ENCODE data around the gene SENP5.

SENP5 gene

GRCh38 chr3:196947136-196947859 is 79.6 kb downstream of the SENP5 start:
- no peak overlapping the region for H3K4me3 ChIP-seq (ENCODE audit: low read depth, low read length)

GRCh38 chr3:196947860-196948441 is 80.2 kb downstream of the SENP5 start:
- no peak for TF ChIP-seq CTCF (conservative IDR thresholded peaks at IDR 0.05; ENCODE audit: low read depth, low read length)
- DNase-seq (ENCODE audit: low read depth): no peak
- no peak overlapping the region for H3K4me3 ChIP-seq (ENCODE audit: low read depth, low read length)

More at GRCh38 chr3:196947136-196947859, 79.6 kb downstream of the SENP5 start:
- no peak for DNase-seq (ENCODE audit: low read depth)
- peak; percentile 27 for TF ChIP-seq CTCF (conservative IDR thresholded peaks at IDR 0.05; ENCODE audit: low read depth, low read length)

- no peak overlapping the region for H3K4me3 ChIP-seq (ENCODE audit: low read depth, low read length)
- peak; percentile 43 for DNase-seq (ENCODE audit: low read depth)
- peak; percentile 48 for TF ChIP-seq CTCF (conservative IDR thresholded peaks at IDR 0.05; ENCODE audit: low read depth, low read length)
These were observed 80.9 kb downstream of the SENP5 start for GRCh38 chr3:196948442-196949284.

GRCh38 chr3:196949285-196949619 is 81.5 kb downstream of the SENP5 start:
- DNase-seq (ENCODE audit: low read depth): no peak
- H3K4me3 ChIP-seq (ENCODE audit: low read depth, low read length): no peak overlapping the region

GRCh38 chr3:196949750-196950149 is 82.0 kb downstream of the SENP5 start:
- no peak for TF ChIP-seq CTCF (conservative IDR thresholded peaks at IDR 0.05; ENCODE audit: low read depth, low read length)
- DNase-seq (ENCODE audit: low read depth): no peak
- no peak overlapping the region for H3K4me3 ChIP-seq (ENCODE audit: low read depth, low read length)

More at GRCh38 chr3:196949285-196949619, 81.5 kb downstream of the SENP5 start:
- no peak for TF ChIP-seq CTCF (conservative IDR thresholded peaks at IDR 0.05; ENCODE audit: low read depth, low read length)

GRCh38 chr3:196951371-196951770 is 83.7 kb downstream of the SENP5 start:
- no peak overlapping the region for H3K4me3 ChIP-seq (ENCODE audit: low read depth, low read length)
- DNase-seq (ENCODE audit: low read depth): no peak
- TF ChIP-seq CTCF (conservative IDR thresholded peaks at IDR 0.05; ENCODE audit: low read depth, low read length): no peak

Data from choroid plexus epithelial cell (primary cell).